ENCODE data around the gene TRIM13.

GRCh38 chr13:49953560-49953959 lies 43.3 kb upstream of the TRIM13 start:
- no peak for TF ChIP-seq EZH2 (IDR thresholded peaks at IDR 0.05; ENCODE audit: borderline replicate concordance, insufficient read depth, low read depth, low read length, poor library complexity, severe bottlenecking)
- no peak for TF ChIP-seq CTCF (IDR thresholded peaks at IDR 0.05)
